Liver (tissue), 3 donors: ENCODE measurements around the gene ARL3.

ENCODE experiments used
- CTCF ChIP-seq: fragments of 150-350 bp; IDR thresholded peaks from 2 replicates; pipeline ENCODE4 v1.5.1; 2017; ENCODE audit warnings: improper control_type of control experiment, low read depth, low read length; ENCODE audit not compliant: missing input control
- MAX ChIP-seq: IDR thresholded peaks from 2 replicates; pipeline ENCODE4 v1.6.1; 2016; ENCODE audit warnings: antibody characterized with exemption
- RAD21 ChIP-seq, 2 donors: IDR thresholded peaks; 2 replicates each; pipeline ENCODE4 v1.6.1; 2016; ENCODE audit warnings: antibody characterized with exemption in 2 of 2, mild to moderate bottlenecking in 2 of 2
- REST ChIP-seq: IDR thresholded peaks from 2 replicates; pipeline ENCODE4 v1.6.1; 2016; ENCODE audit warnings: antibody characterized with exemption, mild to moderate bottlenecking
- SP1 ChIP-seq: IDR thresholded peaks from 2 replicates; pipeline ENCODE4 v1.6.1; 2018; ENCODE audit warnings: antibody characterized with exemption, mild to moderate bottlenecking
- TAF1 ChIP-seq: conservative IDR thresholded peaks from 2 replicates; pipeline ENCODE4 v1.6.1; 2016; ENCODE audit warnings: antibody characterized with exemption, mild to moderate bottlenecking
- donor health status: healthy.
- donor health status: healthy.

- TF ChIP-seq MAX (no peak), CTCF (no peak), RAD21 (IDR thresholded peaks at IDR 0.05) (no peak), REST (no peak), SP1 (no peak), TAF1 (no peak)
Observed at GRCh38 chr10:102676534-102677315, 37.5 kb downstream of the ARL3 start.
